ENCODE data around the gene CAMKMT.

DNA sequence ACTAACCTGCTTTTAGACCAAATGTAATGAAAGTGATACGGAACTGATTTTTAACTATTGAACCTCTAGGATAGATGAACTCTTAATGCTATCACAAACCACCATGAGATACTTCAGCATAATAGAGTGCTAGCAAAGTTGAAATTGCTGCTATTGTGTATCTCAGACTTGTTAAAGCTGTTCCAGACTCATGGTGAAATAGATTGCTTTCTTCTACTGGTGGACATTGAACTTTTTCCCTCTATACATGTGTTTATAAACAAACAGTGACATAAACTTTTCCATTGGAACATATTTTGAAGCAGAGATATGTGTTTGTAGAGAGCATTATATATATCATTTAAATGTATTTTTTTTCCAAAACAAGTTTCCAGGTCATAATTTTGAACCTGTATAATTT lies 157.3 kb downstream of the CAMKMT start:
- TF ChIP-seq, protein P1, sequence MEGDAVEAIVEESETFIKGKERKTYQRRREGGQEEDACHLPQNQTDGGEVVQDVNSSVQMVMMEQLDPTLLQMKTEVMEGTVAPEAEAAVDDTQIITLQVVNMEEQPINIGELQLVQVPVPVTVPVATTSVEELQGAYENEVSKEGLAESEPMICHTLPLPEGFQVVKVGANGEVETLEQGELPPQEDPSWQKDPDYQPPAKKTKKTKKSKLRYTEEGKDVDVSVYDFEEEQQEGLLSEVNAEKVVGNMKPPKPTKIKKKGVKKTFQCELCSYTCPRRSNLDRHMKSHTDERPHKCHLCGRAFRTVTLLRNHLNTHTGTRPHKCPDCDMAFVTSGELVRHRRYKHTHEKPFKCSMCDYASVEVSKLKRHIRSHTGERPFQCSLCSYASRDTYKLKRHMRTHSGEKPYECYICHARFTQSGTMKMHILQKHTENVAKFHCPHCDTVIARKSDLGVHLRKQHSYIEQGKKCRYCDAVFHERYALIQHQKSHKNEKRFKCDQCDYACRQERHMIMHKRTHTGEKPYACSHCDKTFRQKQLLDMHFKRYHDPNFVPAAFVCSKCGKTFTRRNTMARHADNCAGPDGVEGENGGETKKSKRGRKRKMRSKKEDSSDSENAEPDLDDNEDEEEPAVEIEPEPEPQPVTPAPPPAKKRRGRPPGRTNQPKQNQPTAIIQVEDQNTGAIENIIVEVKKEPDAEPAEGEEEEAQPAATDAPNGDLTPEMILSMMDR (IDR thresholded peaks at IDR 0.05): no peak
- no peak for TF ChIP-seq POLR2A (IDR thresholded peaks at IDR 0.05)
